Activated B cell treated with CpG ODN at 0.5 μM for 24 hours (primary cell): ENCODE measurements around the gene BCL2L15. TPM values are rescaled to one million over a fixed set of nuclear protein-coding genes. Genes with fewer than 3 reads are reported as not detected.

Experiments
- ATAC-seq: fragments of 200-7000 bp; cut with Tn5 transposase; one replicate; pipeline ENCODE4 v1.10.0; 2021; ENCODE audit warnings: low read depth, mild to moderate bottlenecking, moderate library complexity
- CTCF ChIA-PET: fragments of 350-600 bp; sonication (Branson Sonifier 250); formaldehyde crosslinking; loops from one replicate; lab custom pipeline; 2021; ENCODE audit warnings: antibody characterized with exemption; lab: Charles Lee
- POLR2A ChIA-PET: fragments of 350-600 bp; sonication (Branson Sonifier 250); formaldehyde crosslinking; loops from one replicate; lab custom pipeline; 2021; ENCODE audit warnings: antibody characterized with exemption; lab: Charles Lee
- DNase-seq: peaks from one replicate; pipeline ENCODE4 v3.0.0; 2022
- H3K27ac Mint-ChIP-seq: one replicate; pipeline ENCODE4 v1.8.0; 2020; ENCODE audit warnings: mixed read lengths
- H3K27me3 Mint-ChIP-seq: one replicate; pipeline ENCODE4 v1.8.0; 2021; ENCODE audit warnings: mixed read lengths
- H3K36me3 Mint-ChIP-seq: one replicate; pipeline ENCODE4 v1.8.0; 2021; ENCODE audit warnings: low read depth, mixed read lengths
- H3K4me1 Mint-ChIP-seq: one replicate; pipeline ENCODE4 v1.8.0; 2021; ENCODE audit warnings: mixed read lengths
- H3K4me3 Mint-ChIP-seq: one replicate; pipeline ENCODE4 v1.8.0; 2020; ENCODE audit warnings: mild to moderate bottlenecking, mixed read lengths
- H3K9me3 Mint-ChIP-seq: one replicate; pipeline ENCODE4 v1.8.0; 2020; ENCODE audit warnings: mixed read lengths
- CTCF ChIP-seq: fragments of 200-600 bp; IDR thresholded peaks from one replicate; pipeline ENCODE4 v1.8.0; 2022; ENCODE audit warnings: antibody characterized with exemption, mild to moderate bottlenecking
- intact Hi-C: fragments of 100-400 bp; cut with micrococcal nuclease; formaldehyde crosslinking; loops from one replicate; pipeline ENCODE4 v1.15.1; 2024
- total RNA-seq: library from RNA; stranded (reverse); gene quantifications from 2 replicates; pipeline ENCODE4 v1.2.3, GENCODE V29; 2022

BCL2L15 gene
- total RNA-seq, 1 donor from 2014 or later: 3.7 TPM

GRCh38 chr1:113890816-113891215, 3.4 kb upstream of the BCL2L15 start:
- CTCF ChIA-PET: no interaction called here
- Mint-ChIP-seq H3K36me3 (peaks cover 22% of the 10 kb centered on the region), H3K4me1 (no peaks in the 10 kb centered on the region), H3K4me3 (no peak overlapping the region), H3K27ac (no peak overlapping the region), H3K27me3 (no peaks in the 10 kb centered on the region), H3K9me3 (no peaks in the 10 kb centered on the region)
- POLR2A ChIA-PET: no interaction called here
- intact Hi-C loops: no loop called here
- ATAC-seq (no peak), DNase-seq (no peak)
- TF ChIP-seq CTCF: no peak

- Mint-ChIP-seq H3K36me3 (peaks cover 1% of the 10 kb centered on the region), H3K27ac (no peak overlapping the region), H3K27me3 (no peaks in the 10 kb centered on the region), H3K4me1 (peaks cover 5% of the 10 kb centered on the region), H3K9me3 (no peaks in the 10 kb centered on the region), H3K4me3 (no peak overlapping the region)
- ATAC-seq: no peak
- no peak for DNase-seq
- ChIA-PET CTCF (no interaction called here), POLR2A (interaction anchor here (0.7 to 1.2 kb wide), 2 partner anchors 11 to 90 kb away, joined by 3 to 5 read pairs; no protein-coding TSS in a partner anchor)
- intact Hi-C loops: no loop called here
- TF ChIP-seq CTCF: no peak
Observed at GRCh38 chr1:113886417-113887401, 672 bp downstream of the BCL2L15 start.

- ChIA-PET POLR2A (no interaction called here), CTCF (no interaction called here)
- H3K27me3 Mint-ChIP-seq: no peaks in the 10 kb centered on the region
- DNase-seq (no peak), ATAC-seq (no peak)
- no peaks in the 10 kb centered on the region for H3K9me3 Mint-ChIP-seq
- H3K4me3 Mint-ChIP-seq: no peak overlapping the region
- intact Hi-C loops: no loop called here
- H3K36me3 Mint-ChIP-seq: peaks cover 1% of the 10 kb centered on the region
- H3K27ac Mint-ChIP-seq: no peak overlapping the region
- peaks cover 10% of the 10 kb centered on the region for H3K4me1 Mint-ChIP-seq
- TF ChIP-seq CTCF: no peak
Observed at GRCh38 chr1:113881661-113882060, 5.7 kb downstream of the BCL2L15 start.

GRCh38 chr1:113879739-113880038, 7.7 kb downstream of the BCL2L15 start:
- H3K9me3 Mint-ChIP-seq: no peaks in the 10 kb centered on the region
- H3K4me3 Mint-ChIP-seq: no peak overlapping the region
- no peak overlapping the region for H3K27ac Mint-ChIP-seq
- ChIA-PET CTCF (no interaction called here), POLR2A (no interaction called here)
- no peak for TF ChIP-seq CTCF
- H3K27me3 Mint-ChIP-seq: no peaks in the 10 kb centered on the region
- intact Hi-C loops: no loop called here
- ATAC-seq: no peak
- H3K36me3 Mint-ChIP-seq: peaks cover 1% of the 10 kb centered on the region
- no peak for DNase-seq
- peaks cover 20% of the 10 kb centered on the region for H3K4me1 Mint-ChIP-seq

GRCh38 chr1:113876176-113876575, 11.2 kb downstream of the BCL2L15 start:
- Mint-ChIP-seq H3K4me3 (no peak overlapping the region), H3K36me3 (peaks cover 3% of the 10 kb centered on the region), H3K27me3 (no peaks in the 10 kb centered on the region), H3K4me1 (peaks cover 43% of the 10 kb centered on the region), H3K9me3 (no peaks in the 10 kb centered on the region), H3K27ac (no peak overlapping the region)
- DNase-seq (no peak), ATAC-seq (no peak)
- POLR2A ChIA-PET: interaction anchor here (0.7 to 2.4 kb wide), 3 partner anchors 28 to 160 kb away, joined by 4 to 9 read pairs (median 6); partner anchors contain the start of genes AP4B1 and HIPK1
- no peak for TF ChIP-seq CTCF
- intact Hi-C loops: no loop called here
- CTCF ChIA-PET: interaction anchor here (1.1 kb wide), 1 partner anchor 28 kb away, joined by 3 read pairs; the partner anchor contains the start of gene AP4B1
